Thyroid gland (tissue), 4 donors: Measurements from ENCODE around the gene ANKMY1.

ENCODE experiments used
- CTCF ChIP-seq, 6 experiments: fragments of 200-600 bp in 3 of 6; fragments of 450-650 bp in 3 of 6; sonication (generic) in 3 of 6; IDR thresholded peaks; one replicate each; pipeline ENCODE4 v1.5.1; 2016 to 2019; ENCODE audit warnings: antibody characterized with exemption in 6 of 6, mild to moderate bottlenecking in 2 of 6, inconsistent platforms in 1 of 6, moderate library complexity in 1 of 6
- POLR2A ChIP-seq, 2 donors: fragments of 450-650 bp; IDR thresholded peaks; one replicate each; pipeline ENCODE4 v1.6.1; 2017; ENCODE audit warnings: antibody characterized with exemption in 2 of 2, mild to moderate bottlenecking in 2 of 2, moderate library complexity in 1 of 2

DNA sequence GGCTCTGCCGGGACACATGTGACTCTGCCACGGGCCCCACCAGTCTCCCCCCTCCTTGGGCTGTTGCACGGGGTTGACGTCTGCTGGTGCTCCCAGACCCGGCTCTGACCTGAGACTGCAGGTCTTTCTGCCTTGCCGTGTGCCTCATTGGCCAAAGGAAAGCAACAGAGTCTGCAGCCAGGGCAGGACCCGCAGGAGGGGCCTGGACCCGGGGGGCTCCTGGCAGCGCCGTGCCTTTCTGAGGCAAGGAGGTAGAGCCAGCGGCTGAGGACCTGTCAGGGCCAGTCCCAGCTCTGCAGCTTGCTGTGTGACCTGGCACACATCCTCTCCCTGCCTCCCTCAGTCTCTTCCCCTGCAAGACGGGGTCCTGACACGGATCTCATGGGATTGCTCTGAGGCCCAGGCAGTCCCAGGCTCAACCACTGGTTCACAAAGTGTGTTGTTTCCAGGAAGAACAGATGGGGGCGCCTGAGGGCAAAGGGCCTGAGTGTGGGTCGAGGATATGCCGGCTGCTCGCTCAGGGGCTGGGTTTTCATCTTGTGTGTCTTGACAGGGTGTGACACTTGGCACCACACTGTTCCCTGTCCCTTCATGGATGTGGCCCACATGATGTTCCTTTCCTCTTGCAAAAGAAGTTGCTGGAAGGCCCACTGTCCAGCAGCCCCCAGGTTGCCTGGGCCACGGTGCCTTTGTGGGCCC is 37.7 kb upstream of the ANKMY1 start:
- TF ChIP-seq CTCF (IDR thresholded peaks at IDR 0.05) = no peak
- no peak for TF ChIP-seq POLR2A (IDR thresholded peaks at IDR 0.05)
